ENCODE data around the gene ADNP. TPM values are rescaled to one million over a fixed set of nuclear protein-coding genes. Genes with fewer than 3 reads are reported as not detected.

ADNP gene
- total and polyA plus RNA-seq, 2 experiments from 2014 or later: 13.1 to 43.7 TPM

- Histone ChIP-seq H3K36me3 (replicated peaks; ENCODE audit: insufficient read depth, low read depth) (peaks cover 5% of the 10 kb centered on the region), H3K9me3 (ENCODE audit: low read depth) (no peaks in the 10 kb centered on the region)
- WGBS (ENCODE audit: low lambda C conversion rate, missing lambda C conversion rate): 96% methylated on average over 7 of the region's 7 CpGs
These were observed 11.8 kb upstream of the ADNP start for GRCh38 chr20:50943069-50943468.

GRCh38 chr20:50933589-50933988, 2.4 kb upstream of the ADNP start:
- Histone ChIP-seq H3K36me3 (replicated peaks; ENCODE audit: insufficient read depth, low read depth) (no peaks in the 10 kb centered on the region), H3K4me2 (no peak overlapping the region), H3K9me3 (ENCODE audit: low read depth) (no peaks in the 10 kb centered on the region), H3K4me1 (ENCODE audit: insufficient read depth) (peaks cover 15% of the 10 kb centered on the region), H4K20me1 (ENCODE audit: insufficient read depth, poor library complexity, severe bottlenecking) (peaks cover 13% of the 10 kb centered on the region), H3K9me2 (replicated peaks; ENCODE audit: insufficient read depth) (no peaks in the 10 kb centered on the region), H3K27ac (peak overlapping the region; percentile 15), H3K79me2 (peaks cover 19% of the 10 kb centered on the region), H3K27me3 (no peaks in the 10 kb centered on the region), H3K4me3 (no peak overlapping the region), H2AFZ (no peak overlapping the region)
- DNase-seq (ENCODE audit: low spot score): no peak
- WGBS (ENCODE audit: low lambda C conversion rate, missing lambda C conversion rate): 87% methylated on average over 1 of the region's 1 CpG
- TF ChIP-seq EZH2 (IDR thresholded peaks at IDR 0.05; ENCODE audit: borderline replicate concordance) (no peak), CTCF (IDR thresholded peaks at IDR 0.05; ENCODE audit: poor library complexity) (no peak)

More at GRCh38 chr20:50943069-50943468, 11.8 kb upstream of the ADNP start:
- H3K4me3 ChIP-seq: no peak overlapping the region
- no peaks in the 10 kb centered on the region for H3K27me3 ChIP-seq
- no peaks in the 10 kb centered on the region for H3K4me1 ChIP-seq (ENCODE audit: insufficient read depth)
- TF ChIP-seq CTCF (IDR thresholded peaks at IDR 0.05; ENCODE audit: poor library complexity) (no peak), EZH2 (IDR thresholded peaks at IDR 0.05; ENCODE audit: borderline replicate concordance) (no peak), EZH2phosphoT487 (IDR thresholded peaks at IDR 0.05; ENCODE audit: low read depth, severe bottlenecking, unreplicated experiment) (no peak)
- no peak overlapping the region for H3K4me2 ChIP-seq
- H3K9me2 ChIP-seq (replicated peaks; ENCODE audit: insufficient read depth): no peaks in the 10 kb centered on the region
- H3K27ac ChIP-seq: no peak overlapping the region
- DNase-seq (ENCODE audit: low spot score): no peak
- peaks cover 2% of the 10 kb centered on the region for H3K79me2 ChIP-seq
- H4K20me1 ChIP-seq (ENCODE audit: insufficient read depth, poor library complexity, severe bottlenecking): no peaks in the 10 kb centered on the region
- no peak overlapping the region for H2AFZ ChIP-seq

- Histone ChIP-seq H3K27ac (peak overlapping the region; percentile 100), H4K20me1 (ENCODE audit: insufficient read depth, poor library complexity, severe bottlenecking) (peaks cover 21% of the 10 kb centered on the region), H3K9me3 (ENCODE audit: low read depth) (no peaks in the 10 kb centered on the region), H3K4me1 (ENCODE audit: insufficient read depth) (peaks cover 23% of the 10 kb centered on the region), H3K4me2 (peak overlapping the region; percentile 83), H2AFZ (no peak overlapping the region), H3K36me3 (replicated peaks; ENCODE audit: insufficient read depth, low read depth) (no peaks in the 10 kb centered on the region), H3K27me3 (no peaks in the 10 kb centered on the region), H3K4me3 (no peak overlapping the region), H3K79me2 (peaks cover 27% of the 10 kb centered on the region), H3K9me2 (replicated peaks; ENCODE audit: insufficient read depth) (no peaks in the 10 kb centered on the region)
- TF ChIP-seq EZH2phosphoT487 (IDR thresholded peaks at IDR 0.05; ENCODE audit: low read depth, severe bottlenecking, unreplicated experiment): no peak
- TF ChIP-seq EZH2 (IDR thresholded peaks at IDR 0.05; ENCODE audit: borderline replicate concordance): no peak
- TF ChIP-seq CTCF (IDR thresholded peaks at IDR 0.05; ENCODE audit: poor library complexity): no peak
- 50% methylated on average over 1 of the region's 1 CpG for WGBS (ENCODE audit: low lambda C conversion rate, missing lambda C conversion rate)
- DNase-seq (ENCODE audit: low spot score): no peak
These were observed 1.5 kb upstream of the ADNP start for GRCh38 chr20:50932691-50933280.
